H1 (cell line): Measurements from ENCODE around the gene PRKAB1. TPM values are rescaled to one million over a fixed set of nuclear protein-coding genes. Genes with fewer than 3 reads are reported as not detected.

Source experiments
- CTCF ChIA-PET: fragments of 300-600 bp; sonication (Branson Sonifier 250); formaldehyde crosslinking; loops from one replicate; lab custom pipeline; 2021; ENCODE audit not compliant: partially characterized antibody; lab: Charles Lee
- POLR2A ChIA-PET: fragments of 300-600 bp; sonication (Branson Sonifier 250); formaldehyde crosslinking; loops from one replicate; lab custom pipeline; 2021; ENCODE audit warnings: inconsistent platforms; ENCODE audit not compliant: partially characterized antibody; lab: Charles Lee
- DNase-seq, 2 experiments: peaks; one replicate each; pipeline versions ENCODE4 v3.0.0 to v3.0.0-alpha.2; 2010 to 2022; ENCODE audit warnings: low spot score in 2 of 2, low read depth in 1 of 2, mixed read lengths in 1 of 2
- FAIRE-seq: peaks from 2 replicates; lab custom pipeline; 2011; peaks lifted over from hg19 to GRCh38; lab: Jason Lieb, UNC
- H2AFZ ChIP-seq: 2 replicates; pipeline ENCODE4 v1.8.1; 2012; ENCODE audit warnings: low read length, inconsistent platforms
- H2AK5ac ChIP-seq: 2 replicates; pipeline ENCODE4 v1.6.1; 2013; ENCODE audit warnings: low read depth, low read length
- H2BK120ac ChIP-seq: replicated peaks from 2 replicates; pipeline ENCODE3; 2013; ENCODE audit warnings: low read depth, low read length, inconsistent platforms
- H2BK12ac ChIP-seq: 2 replicates; pipeline ENCODE4 v1.6.1; 2013; ENCODE audit warnings: low read depth, low read length
- H2BK15ac ChIP-seq: 2 replicates; pipeline ENCODE4 v1.6.1; 2013; ENCODE audit warnings: low read length
- H2BK20ac ChIP-seq: 2 replicates; pipeline ENCODE4 v1.6.1; 2013; ENCODE audit warnings: low read length
- H2BK5ac ChIP-seq: 2 replicates; pipeline ENCODE4 v1.6.1; 2013; ENCODE audit warnings: low read depth, low read length
- H3K14ac ChIP-seq: 2 replicates; pipeline ENCODE4 v1.6.1; 2013; ENCODE audit warnings: inconsistent platforms; ENCODE audit not compliant: insufficient read length
- H3K18ac ChIP-seq: 2 replicates; pipeline ENCODE4 v1.6.1; 2013; ENCODE audit warnings: low read length; ENCODE audit errors: extremely low read depth
- H3K23ac ChIP-seq: 2 replicates; pipeline ENCODE4 v1.6.1; 2013; ENCODE audit warnings: inconsistent platforms; ENCODE audit not compliant: insufficient read length
- H3K23me2 ChIP-seq: 2 replicates; pipeline ENCODE4 v1.6.1; 2013; ENCODE audit warnings: low read depth, low read length
- H3K27ac ChIP-seq: 2 replicates; pipeline ENCODE4 v1.6.1; 2011; ENCODE audit warnings: low read depth, low read length, inconsistent platforms
- H3K27me3 ChIP-seq, 4 experiments: replicated peaks in 1 of 4; 1 replicate in 1 of 4; 2 replicates in 3 of 4; pipeline versions ENCODE4 v1.6.1 to v1.8.1; 2011 to 2013; ENCODE audit warnings: low read length in 3 of 4, mild to moderate bottlenecking in 3 of 4, inconsistent platforms in 2 of 4, mixed read lengths in 2 of 4, moderate library complexity in 1 of 4; ENCODE audit not compliant: control insufficient read depth in 3 of 4, insufficient read depth in 3 of 4; ENCODE audit errors: extremely low read depth in 1 of 4
- H3K36me3 ChIP-seq, 4 experiments: 2 replicates each; pipeline versions ENCODE4 v1.6.1 to v1.8.1; 2011 to 2013; ENCODE audit warnings: mild to moderate bottlenecking in 4 of 4, low read length in 3 of 4, moderate library complexity in 2 of 4, control low read depth in 1 of 4, inconsistent platforms in 1 of 4; ENCODE audit not compliant: insufficient read depth in 4 of 4, control insufficient read depth in 2 of 4
- H3K4ac ChIP-seq: replicated peaks from 2 replicates; pipeline ENCODE3; 2013; ENCODE audit warnings: low read length, low read depth, mixed read lengths, inconsistent platforms; ENCODE audit not compliant: insufficient read length
- H3K4me1 ChIP-seq, 4 experiments: replicated peaks in 1 of 4; 1 replicate in 1 of 4; 2 replicates in 3 of 4; pipeline versions ENCODE4 v1.6.1 to v1.8.1; 2011 to 2013; ENCODE audit warnings: low read length in 3 of 4, inconsistent platforms in 2 of 4, mixed read lengths in 1 of 4; ENCODE audit not compliant: insufficient read depth in 4 of 4, control insufficient read depth in 3 of 4
- H3K4me2 ChIP-seq, 2 experiments: 2 replicates each; pipeline versions ENCODE4 v1.6.1 to v1.8.1; 2011 to 2013; ENCODE audit warnings: low read depth in 2 of 2, low read length in 2 of 2, control low read depth in 1 of 2, inconsistent platforms in 1 of 2, mild to moderate bottlenecking in 1 of 2; ENCODE audit not compliant: insufficient read depth in 1 of 2
- H3K4me3 ChIP-seq, 4 experiments: fragments of 200-600, 300-600 bp in 1 of 4; sonication (generic), shearing (Covaris generic), sonication (Bioruptor Twin) in 1 of 4; 2 replicates each; pipeline versions ENCODE4 v1.5.1 to v1.8.1; 2011 to 2016; ENCODE audit warnings: low read length in 4 of 4, low read depth in 3 of 4, control low read depth in 2 of 4, inconsistent platforms in 2 of 4, mild to moderate bottlenecking in 2 of 4, mixed read lengths in 1 of 4, moderate library complexity in 1 of 4; ENCODE audit not compliant: insufficient read depth in 2 of 4; ENCODE audit errors: extremely low read depth in 1 of 4
- H3K56ac ChIP-seq: replicated peaks from 2 replicates; pipeline ENCODE3; 2013; ENCODE audit warnings: low read depth, mild to moderate bottlenecking, mixed read lengths, low read length, inconsistent platforms; ENCODE audit not compliant: insufficient read length
- H3K79me1 ChIP-seq: 2 replicates; pipeline ENCODE4 v1.6.1; 2013; ENCODE audit warnings: low read depth, low read length, control low read depth
- H3K79me2 ChIP-seq, 2 experiments: 2 replicates each; pipeline versions ENCODE4 v1.6.1 to v1.8.1; 2012 to 2013; ENCODE audit warnings: low read length in 2 of 2, mild to moderate bottlenecking in 2 of 2, inconsistent platforms in 1 of 2; ENCODE audit not compliant: insufficient read depth in 2 of 2, control insufficient read depth in 1 of 2
- H3K9ac ChIP-seq, 4 experiments: replicated peaks in 1 of 4; 1 replicate in 1 of 4; 2 replicates in 3 of 4; pipeline versions ENCODE4 v1.6.1 to v1.8.1; 2011 to 2013; ENCODE audit warnings: low read depth in 3 of 4, low read length in 3 of 4, control low read depth in 2 of 4, mild to moderate bottlenecking in 2 of 4, moderate library complexity in 2 of 4, inconsistent platforms in 1 of 4; ENCODE audit errors: extremely low read depth in 1 of 4
- H3K9me3 ChIP-seq, 2 experiments: 2 replicates each; pipeline versions ENCODE4 v1.6.1 to v1.8.1; 2012 to 2013; ENCODE audit warnings: mild to moderate bottlenecking in 2 of 2, moderate library complexity in 2 of 2, control low read depth in 1 of 2, inconsistent platforms in 1 of 2, low read depth in 1 of 2, low read length in 1 of 2, mixed read lengths in 1 of 2; ENCODE audit not compliant: insufficient read depth in 2 of 2
- H4K20me1 ChIP-seq, 2 experiments: replicated peaks in 1 of 2; 2 replicates each; pipeline versions ENCODE3 to v1.8.1; 2011 to 2013; ENCODE audit warnings: inconsistent platforms in 2 of 2, low read length in 2 of 2, mild to moderate bottlenecking in 1 of 2; ENCODE audit not compliant: insufficient read depth in 2 of 2, control insufficient read depth in 1 of 2
- H4K5ac ChIP-seq: 2 replicates; pipeline ENCODE4 v1.6.1; 2013; ENCODE audit warnings: low read length, low read depth, mixed read lengths, inconsistent platforms; ENCODE audit not compliant: insufficient read length
- H4K8ac ChIP-seq: 2 replicates; pipeline ENCODE4 v1.8.0; 2013; ENCODE audit warnings: mild to moderate bottlenecking, moderate library complexity, low read length, inconsistent platforms; ENCODE audit not compliant: insufficient read depth; ENCODE audit errors: extremely low read depth
- H4K91ac ChIP-seq: replicated peaks from 2 replicates; pipeline ENCODE3; 2013; ENCODE audit warnings: low read length, mixed read lengths, inconsistent platforms; ENCODE audit not compliant: insufficient read length
- CBX8 ChIP-seq: fragments of 300-800, 300-1000 bp; sonication (generic); IDR thresholded peaks from 2 replicates; pipeline ENCODE4 v1.7.1; 2016; ENCODE audit warnings: low read depth, low read length, borderline replicate concordance
- CEBPB ChIP-seq: IDR thresholded peaks from 2 replicates; pipeline ENCODE4 v1.6.1; 2012; ENCODE audit warnings: low read depth, low read length
- CREB1 ChIP-seq: IDR thresholded peaks from 2 replicates; pipeline ENCODE4 v1.6.1; 2012; ENCODE audit warnings: inconsistent platforms
- GABPA ChIP-seq: IDR thresholded peaks from 2 replicates; pipeline ENCODE4 v1.6.1; 2011; ENCODE audit warnings: mild to moderate bottlenecking, low read length, moderate library complexity, borderline replicate concordance; ENCODE audit not compliant: insufficient read depth
- HDAC2 ChIP-seq, 2 experiments: fragments of 300-600 bp in 1 of 2; sonication (generic) in 1 of 2; IDR thresholded peaks; 2 replicates each; pipeline ENCODE4 v1.6.1; 2011 to 2012; ENCODE audit warnings: low read depth in 2 of 2, low read length in 2 of 2, mild to moderate bottlenecking in 2 of 2, moderate library complexity in 2 of 2, borderline replicate concordance in 1 of 2, inconsistent platforms in 1 of 2
- KDM4A ChIP-seq: IDR thresholded peaks from one replicate; pipeline ENCODE4 v1.7.1; 2012; ENCODE audit warnings: low read depth, mild to moderate bottlenecking, moderate library complexity, low read length, inconsistent platforms; ENCODE audit not compliant: severe bottlenecking
- NANOG ChIP-seq: IDR thresholded peaks from 2 replicates; pipeline ENCODE4 v1.6.1; 2011; ENCODE audit warnings: low read length, low read depth, mild to moderate bottlenecking, inconsistent platforms; ENCODE audit not compliant: insufficient read depth, poor library complexity, severe bottlenecking
- NRF1 ChIP-seq: IDR thresholded peaks from 2 replicates; pipeline ENCODE4 v1.6.1; 2011; ENCODE audit warnings: mild to moderate bottlenecking, low read depth, low read length, improper control_type of control experiment
- RAD21 ChIP-seq, 2 experiments: IDR thresholded peaks in 1 of 2; conservative IDR thresholded peaks in 1 of 2; 2 replicates each; pipeline ENCODE4 v1.6.1; 2011; ENCODE audit warnings: low read depth in 2 of 2, low read length in 2 of 2, improper control_type of control experiment in 1 of 2, inconsistent platforms in 1 of 2, mild to moderate bottlenecking in 1 of 2, moderate library complexity in 1 of 2
- RNF2 ChIP-seq: fragments of 200-900, 300-1000 bp; sonication (generic); IDR thresholded peaks from 2 replicates; pipeline ENCODE4 v1.7.1; 2016; ENCODE audit warnings: borderline replicate concordance, low read depth, mild to moderate bottlenecking, antibody characterized with exemption, low read length; ENCODE audit not compliant: poor library complexity, severe bottlenecking; ENCODE audit errors: missing control alignments
- SP1 ChIP-seq: IDR thresholded peaks from 2 replicates; pipeline ENCODE4 v1.6.1; 2011; ENCODE audit warnings: low read depth, low read length
- SP4 ChIP-seq: IDR thresholded peaks from 2 replicates; pipeline ENCODE4 v1.6.1; 2012; ENCODE audit warnings: low read length, inconsistent platforms
- TAF7 ChIP-seq: optimal IDR thresholded peaks from 2 replicates; pipeline ENCODE3; 2011; ENCODE audit warnings: low read depth, mild to moderate bottlenecking, inconsistent platforms, low read length, moderate library complexity, borderline replicate concordance
- TBP ChIP-seq: IDR thresholded peaks from 2 replicates; pipeline ENCODE4 v1.6.1; 2011; ENCODE audit warnings: low read depth, low read length, improper control_type of control experiment
- WGBS, 2 experiments: shearing (Covaris generic) in 1 of 2; methylation state at CpG; one replicate each; pipeline versions ENCODE4 v1.1.6 to v1.1.7; 2013 to 2015; ENCODE audit warnings: low lambda C conversion rate in 2 of 2, mixed read lengths in 2 of 2, inconsistent platforms in 1 of 2, low coverage in 1 of 2, missing lambda C conversion rate in 1 of 2; ENCODE audit not compliant: insufficient replicate concordance in 2 of 2, insufficient coverage in 1 of 2, insufficient read length in 1 of 2; ENCODE audit errors: extremely low coverage in 1 of 2, missing lambda C conversion rate in 1 of 2; 5-methylcytosine and 5-hydroxymethylcytosine counted together
- polyA plus RNA-seq, 7 experiments: library from polyadenylated mRNA; depleted of rRNA in 3 of 7; stranded (reverse) in 5 of 7; unstranded in 2 of 7; fragments of >200 nt in 5 of 7; fragments of 200-250 nt in 2 of 7; gene quantifications; 1 replicate in 5 of 7; 2 replicates in 1 of 7; 4 replicates in 1 of 7; pipeline versions ENCODE4 v1.2.1 to v1.2.3, GENCODE V29; 2011 to 2013; ENCODE audit warnings: missing spikeins in 2 of 7, mixed read lengths in 2 of 7
- total RNA-seq: library from RNA; stranded (reverse); fragmentation: NEBNext Ultra II Directional; extraction: Animal tissue kit (Norgen Biotek cat#: 25700); gene quantifications from 2 replicates; pipeline ENCODE4 v1.2.1, GENCODE V29; 2021

The PRKAB1 gene
- total and polyA plus RNA-seq, 2 of the 8 experiments (the other 6 are each of a cell fraction or from before 2014, with no cell fraction given), result 24.0 to 32.1 TPM

GRCh38 chr12:119712721-119713120, 44.8 kb downstream of the PRKAB1 start:
- Histone ChIP-seq H3K4me1 (no peaks in the 10 kb centered on the region), H3K27me3 (no peaks in the 10 kb centered on the region), H2BK120ac (no peak overlapping the region), H3K79me1 (no peaks in the 10 kb centered on the region), H3K4ac (no peak overlapping the region), H3K27ac (no peak overlapping the region), H2BK15ac (no peak overlapping the region), H3K9me3 (no peaks in the 10 kb centered on the region), H3K79me2 (no peaks in the 10 kb centered on the region), H3K18ac (no peak overlapping the region), H3K4me3 (no peak overlapping the region), H2BK5ac (no peak overlapping the region), H3K36me3 (peaks cover 24 to 73% (median 47%) of the 10 kb centered on the region in 4 experiments), H3K23ac (no peak overlapping the region), H4K20me1 (no peaks in the 10 kb centered on the region), H4K91ac (no peak overlapping the region), H3K9ac (no peak overlapping the region), H4K8ac (no peak overlapping the region), H3K4me2 (no peak overlapping the region), H2BK20ac (no peak overlapping the region), H3K23me2 (no peaks in the 10 kb centered on the region), H4K5ac (no peak overlapping the region), H2BK12ac (no peak overlapping the region), H3K56ac (no peak overlapping the region), H2AK5ac (no peak overlapping the region), H2AFZ (no peak overlapping the region), H3K14ac (no peak overlapping the region)
- ChIA-PET CTCF (interaction anchor here (1.7 kb wide), 1 partner anchor 14 kb away, joined by 4 read pairs; no protein-coding TSS in a partner anchor), POLR2A (no interaction called here)
- WGBS, 2 experiments, result 95% methylated on average over 11 of the region's 11 CpGs; no CpG with 5 or more reads in 1 of the 2 experiments
- FAIRE-seq (no peak), DNase-seq (no peak)
- no peak for TF ChIP-seq NANOG
- TF ChIP-seq TAF7, result no peak
- TF ChIP-seq SP4, result no peak
- no peak for TF ChIP-seq CREB1
- TF ChIP-seq SP1, result no peak
- no peak for TF ChIP-seq TBP
- TF ChIP-seq CBX8, result no peak
- TF ChIP-seq KDM4A, result no peak
- no peak for TF ChIP-seq NRF1
- no peak for TF ChIP-seq HDAC2 (IDR thresholded peaks at IDR 0.05; ENCODE audit: borderline replicate concordance in 1 of 2, low read depth in 2 of 2, low read length in 2 of 2)
- TF ChIP-seq GABPA, result no peak
- no peak for TF ChIP-seq RNF2
- no peak for TF ChIP-seq RAD21 (IDR thresholded peaks at IDR 0.05 in 1 of 2, conservative IDR thresholded peaks at IDR 0.05 in 1 of 2; ENCODE audit: low read depth in 2 of 2, low read length in 2 of 2)
- no peak for TF ChIP-seq CEBPB
